ENCODE data around the gene MAP3K19.
A peak's percentile ranks its signal among the peaks of the same experiment; 100 is the strongest.

MAP3K19 gene

GRCh38 chr2:134919341-134920210 is 127.7 kb downstream of the MAP3K19 start:
- DNase-seq = peak in 4 of 6 experiments; percentile 25 to 56 (median 28)

- DNase-seq = peak; percentile 98 to 100 (median 99)
Measured at GRCh38 chr2:134918526-134919340, 128.5 kb downstream of the MAP3K19 start, which contains the start of gene CCNT2. Gene CCNT2, plus strand, starts transcription at chr2:134918822. Its CDS starts 33 bp downstream, at chr2:134918855.

GRCh38 chr2:134917888-134918525 is 129.2 kb downstream of the MAP3K19 start:
- peak; percentile 86 to 97 (median 92) for DNase-seq

GRCh38 chr2:134917360-134917865 is 129.8 kb downstream of the MAP3K19 start:
- DNase-seq = peak in 3 of 6 experiments; percentile 2 to 24 (median 3)
